ENCODE measurements around the gene PFDN1. TPM values are rescaled to one million over a fixed set of nuclear protein-coding genes. Genes with fewer than 3 reads are reported as not detected.
A peak's percentile ranks its signal among the peaks of the same experiment; 100 is the strongest.

The PFDN1 gene, protein sequence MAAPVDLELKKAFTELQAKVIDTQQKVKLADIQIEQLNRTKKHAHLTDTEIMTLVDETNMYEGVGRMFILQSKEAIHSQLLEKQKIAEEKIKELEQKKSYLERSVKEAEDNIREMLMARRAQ
- 48.4 TPM for total RNA-seq
- polyA plus RNA-seq = 80.7 TPM
- long read RNA-seq, donor 1, transcript PFDN1-201 (4 exons, 1,352 nt) = major isoform, 6 of 10 reads
- long read RNA-seq, donor 1, partial matches to known transcripts = 0 of 10 reads
- long read RNA-seq, donor 1, other reads (novel, unspliced or antisense) = 0 of 10 reads
- long read RNA-seq, donor 2 = 0 reads
- long read RNA-seq, donor 3, transcript PFDN1-201 (4 exons, 1,352 nt) = major isoform, 45 of 83 reads
- long read RNA-seq, donor 3, transcript PFDN1-203 (3 exons, 1,091 nt) = minor isoform, 9 of 83 reads
- long read RNA-seq, donor 3, transcript PFDN1-202 (3 exons, 787 nt) = minor isoform, 12 of 83 reads
- long read RNA-seq, donor 3, partial matches to known transcripts = 14 of 83 reads
- long read RNA-seq, donor 3, other reads (novel, unspliced or antisense) = 0 of 83 reads
- long read RNA-seq, donor 4, transcript PFDN1-202 (3 exons, 787 nt) = minor isoform, 5 of 24 reads
- long read RNA-seq, donor 4, transcript PFDN1-201 (4 exons, 1,352 nt) = major isoform, 18 of 24 reads
- long read RNA-seq, donor 4, partial matches to known transcripts = 0 of 24 reads
- long read RNA-seq, donor 4, other reads (novel, unspliced or antisense) = 0 of 24 reads
- long read RNA-seq, donor 5, transcript PFDN1-202 (3 exons, 787 nt) = minor isoform, 10 of 86 reads
- long read RNA-seq, donor 5, transcript PFDN1-203 (3 exons, 1,091 nt) = minor isoform, 8 of 86 reads
- long read RNA-seq, donor 5, transcript PFDN1-201 (4 exons, 1,352 nt) = major isoform, 60 of 86 reads
- long read RNA-seq, donor 5, partial matches to known transcripts = 5 of 86 reads
- long read RNA-seq, donor 5, other reads (novel, unspliced or antisense) = 0 of 86 reads
- long read RNA-seq, donor 6, transcript PFDN1-201 (4 exons, 1,352 nt) = major isoform, 12 of 13 reads
- long read RNA-seq, donor 6, partial matches to known transcripts = 0 of 13 reads
- long read RNA-seq, donor 6, other reads (novel, unspliced or antisense) = 0 of 13 reads
- long read RNA-seq, donor 7, transcript PFDN1-201 (4 exons, 1,352 nt) = major isoform, 34 of 51 reads
- long read RNA-seq, donor 7, transcript PFDN1-202 (3 exons, 787 nt) = minor isoform, 8 of 51 reads
- long read RNA-seq, donor 7, partial matches to known transcripts = 5 of 51 reads
- long read RNA-seq, donor 7, other reads (novel, unspliced or antisense) = 0 of 51 reads
- long read RNA-seq, donor 8, transcript PFDN1-201 (4 exons, 1,352 nt) = major isoform, 11 of 16 reads
- long read RNA-seq, donor 8, partial matches to known transcripts = 0 of 16 reads
- long read RNA-seq, donor 8, other reads (novel, unspliced or antisense) = 0 of 16 reads
- long read RNA-seq, donor 9, transcript PFDN1-201 (4 exons, 1,352 nt) = major isoform, 25 of 34 reads
- long read RNA-seq, donor 9, partial matches to known transcripts = 0 of 34 reads
- long read RNA-seq, donor 9, other reads (novel, unspliced or antisense) = 0 of 34 reads
- long read RNA-seq, donor 10, transcript PFDN1-201 (4 exons, 1,352 nt) = major isoform, 19 of 33 reads
- long read RNA-seq, donor 10, partial matches to known transcripts = 9 of 33 reads
- long read RNA-seq, donor 10, other reads (novel, unspliced or antisense) = 0 of 33 reads

DNA sequence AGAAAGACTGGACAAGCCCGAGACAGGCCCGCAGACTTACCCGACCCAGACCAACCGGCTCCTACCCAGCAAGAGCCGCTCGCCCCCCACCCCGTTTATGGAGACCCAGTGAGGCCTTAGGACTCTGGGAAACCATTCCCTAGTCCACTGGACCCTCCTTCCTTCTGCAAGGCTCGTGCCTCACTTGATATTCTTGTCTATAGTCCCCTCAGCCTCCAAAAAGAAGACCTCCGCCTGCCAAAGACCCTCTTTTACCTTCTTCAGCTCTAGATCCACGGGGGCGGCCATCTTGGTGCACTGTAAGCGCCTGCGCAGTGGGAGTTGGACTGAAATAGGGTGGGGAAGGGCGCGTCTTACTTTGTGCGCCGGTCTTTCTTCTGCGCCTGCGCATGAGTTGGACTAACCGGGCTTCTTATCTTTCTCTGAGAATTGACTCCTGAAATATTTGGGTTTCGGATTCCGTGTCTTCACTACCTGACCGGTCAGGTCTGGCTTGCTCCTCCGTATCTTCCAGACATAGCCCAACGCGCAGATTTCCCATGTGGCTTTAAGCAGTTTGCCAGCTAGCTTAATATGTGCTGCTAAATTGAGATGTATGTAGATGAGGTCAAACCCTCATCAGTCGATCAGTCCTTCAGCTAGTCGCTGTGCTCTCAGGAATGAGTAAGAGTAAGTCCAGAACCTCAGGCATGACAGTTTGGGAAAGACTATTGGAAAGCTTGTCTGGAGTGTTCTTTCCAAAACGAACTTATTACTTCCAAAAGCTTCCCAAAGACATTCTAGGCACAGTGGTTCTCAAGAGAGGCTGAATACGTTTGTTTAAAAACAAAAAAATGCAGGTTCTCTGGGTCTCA, at the start of gene PFDN1:
Gene PFDN1, minus strand, starts transcription at position 316 of the 854 bp plus-strand sequence. Its CDS starts 28 bp downstream, at position 288.
- DNase-seq (ENCODE audit: low read depth in 6 of 9, low spot score in 9 of 9) = peak; percentile 79 to 97 (median 92)
- Histone ChIP-seq H3K4me1 (ENCODE audit: control insufficient read depth in 2 of 2, insufficient read depth in 2 of 2, low read length in 2 of 2) (peaks cover 5 to 11% of the 10 kb centered on the region in 2 donors), H3K4me3 (ENCODE audit: low read length in 2 of 2) (peak within 1 kb of the TSS; percentile 74 to 100), H3K36me3 (ENCODE audit: control insufficient read depth in 2 of 2, insufficient read depth in 2 of 2, low read length in 1 of 2) (peaks cover 8 to 12% of the 10 kb centered on the region in 2 donors), H3K9me3 (ENCODE audit: control insufficient read depth in 2 of 2, insufficient read depth in 1 of 2, low read length in 1 of 2) (no peaks in the 10 kb centered on the region), H3K27ac (ENCODE audit: low read depth in 1 of 2, low read length in 1 of 2) (peak within 1 kb of the TSS; percentile 54 to 78), H3K27me3 (ENCODE audit: control insufficient read depth in 2 of 2, insufficient read depth in 1 of 2, low read length in 1 of 2) (peaks cover 0 to 3% of the 10 kb centered on the region in 2 donors)
- WGBS = 1% methylated on average over 30 of the region's 30 CpGs

DNA sequence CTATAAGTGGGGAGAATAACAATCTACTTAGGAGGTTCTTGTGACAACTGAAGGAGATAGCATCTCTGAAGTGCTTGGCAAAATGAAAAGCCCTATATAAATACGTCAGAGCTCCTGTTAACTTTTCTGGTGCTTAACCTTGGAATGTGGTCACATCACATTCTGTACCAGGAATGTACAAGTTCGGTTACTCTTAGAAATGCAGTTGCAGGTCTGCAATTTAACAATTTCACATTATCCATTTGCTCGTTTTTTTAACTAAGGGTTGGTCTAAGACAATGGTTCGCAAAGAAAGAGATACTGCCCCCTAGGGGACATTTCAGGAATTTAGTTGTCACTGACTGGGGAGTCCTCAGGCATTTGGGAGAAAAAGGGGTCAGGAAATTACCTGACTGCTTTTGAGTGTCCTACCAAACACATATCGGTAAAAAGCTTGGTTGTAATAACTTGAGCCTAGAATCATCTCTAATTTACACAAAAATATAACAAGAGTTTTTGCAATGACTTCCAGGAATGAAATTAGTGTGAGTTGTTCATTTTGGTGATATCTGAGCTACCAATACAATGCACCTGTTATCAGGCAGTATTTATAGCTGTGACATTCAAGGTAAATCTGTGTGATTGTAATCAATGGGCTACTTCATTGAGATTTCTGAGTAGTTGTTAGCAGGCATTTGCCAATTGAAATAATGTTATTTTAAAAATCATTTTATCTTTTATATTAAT, 48.9 kb upstream of the PFDN1 start:
- no peaks in the 10 kb centered on the region for H3K9me3 ChIP-seq (ENCODE audit: control insufficient read depth in 2 of 2, insufficient read depth in 1 of 2, low read length in 1 of 2)
- H3K4me1 ChIP-seq (ENCODE audit: control insufficient read depth in 2 of 2, insufficient read depth in 2 of 2, low read length in 2 of 2) = peaks cover 1 to 7% of the 10 kb centered on the region in 2 donors
- H3K4me3 ChIP-seq (ENCODE audit: low read length in 2 of 2) = no peak overlapping the region
- H3K27ac ChIP-seq (ENCODE audit: low read depth in 1 of 2, low read length in 1 of 2) = no peak overlapping the region
- H3K27me3 ChIP-seq (ENCODE audit: control insufficient read depth in 2 of 2, insufficient read depth in 1 of 2, low read length in 1 of 2) = peaks cover 7 to 11% of the 10 kb centered on the region in 2 donors
- WGBS = 8% methylated on average over 5 of the region's 5 CpGs
- peak in 8 of 9 donors; percentile 63 to 90 (median 80) for DNase-seq (ENCODE audit: low read depth in 6 of 9, low spot score in 9 of 9)
- no peaks in the 10 kb centered on the region for H3K36me3 ChIP-seq (ENCODE audit: control insufficient read depth in 2 of 2, insufficient read depth in 2 of 2, low read length in 1 of 2)

DNA sequence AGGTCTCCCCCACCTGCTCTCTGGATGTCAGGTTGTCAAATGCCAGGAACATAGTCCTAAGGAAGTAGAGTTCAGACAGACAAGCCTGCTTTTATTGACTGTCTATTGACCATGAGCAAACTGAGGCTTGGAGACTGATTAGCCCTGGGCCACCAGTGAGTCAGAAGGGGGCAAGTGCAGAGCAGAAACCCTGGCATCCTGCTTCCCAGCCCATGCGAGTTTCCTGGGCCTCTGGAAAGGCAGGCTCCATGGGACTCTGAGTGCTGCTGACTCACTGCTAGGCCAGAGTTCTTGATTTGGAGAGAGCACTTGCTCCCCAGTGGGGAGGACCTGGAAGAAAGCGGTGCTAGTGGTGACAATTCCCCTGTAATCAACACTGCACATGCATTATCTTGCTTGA, 46.3 kb upstream of the PFDN1 start:
- no peak for DNase-seq (ENCODE audit: low read depth in 6 of 9, low spot score in 9 of 9)
- Histone ChIP-seq H3K27ac (ENCODE audit: low read depth in 1 of 2, low read length in 1 of 2) (no peak overlapping the region), H3K9me3 (ENCODE audit: control insufficient read depth in 2 of 2, insufficient read depth in 1 of 2, low read length in 1 of 2) (no peaks in the 10 kb centered on the region), H3K27me3 (ENCODE audit: control insufficient read depth in 2 of 2, insufficient read depth in 1 of 2, low read length in 1 of 2) (peaks cover 24 to 34% of the 10 kb centered on the region in 2 donors), H3K4me1 (ENCODE audit: control insufficient read depth in 2 of 2, insufficient read depth in 2 of 2, low read length in 2 of 2) (peaks cover 2 to 22% of the 10 kb centered on the region in 2 donors), H3K36me3 (ENCODE audit: control insufficient read depth in 2 of 2, insufficient read depth in 2 of 2, low read length in 1 of 2) (no peaks in the 10 kb centered on the region), H3K4me3 (ENCODE audit: low read length in 2 of 2) (no peak overlapping the region)
- WGBS = 100% methylated on average over 2 of the region's 2 CpGs

DNA sequence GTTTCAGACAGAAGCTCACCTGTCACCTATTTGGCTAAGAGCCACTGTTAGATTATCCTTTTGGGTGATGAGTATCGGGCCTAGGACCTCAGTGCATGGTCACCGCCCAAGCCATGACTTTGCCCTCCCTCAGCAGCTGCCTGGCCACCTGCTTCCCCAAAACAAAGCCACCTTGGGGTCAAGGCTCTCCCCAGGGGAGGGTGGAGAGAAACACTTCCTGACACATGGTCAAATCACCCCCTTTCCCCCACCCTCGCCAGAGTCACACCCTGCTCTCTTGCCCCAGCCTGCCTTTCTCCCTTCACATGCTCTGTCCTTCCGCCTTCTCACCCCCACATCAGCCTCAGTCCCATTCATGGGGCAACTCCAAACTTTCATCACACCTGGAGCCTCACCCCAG, 45.2 kb upstream of the PFDN1 start:
- Histone ChIP-seq H3K9me3 (ENCODE audit: control insufficient read depth in 2 of 2, insufficient read depth in 1 of 2, low read length in 1 of 2) (no peaks in the 10 kb centered on the region), H3K36me3 (ENCODE audit: control insufficient read depth in 2 of 2, insufficient read depth in 2 of 2, low read length in 1 of 2) (no peaks in the 10 kb centered on the region), H3K4me3 (ENCODE audit: low read length in 2 of 2) (no peak overlapping the region), H3K27me3 (ENCODE audit: control insufficient read depth in 2 of 2, insufficient read depth in 1 of 2, low read length in 1 of 2) (peaks cover 24 to 34% of the 10 kb centered on the region in 2 donors), H3K27ac (ENCODE audit: low read depth in 1 of 2, low read length in 1 of 2) (no peak overlapping the region), H3K4me1 (ENCODE audit: control insufficient read depth in 2 of 2, insufficient read depth in 2 of 2, low read length in 2 of 2) (peaks cover 2 to 25% of the 10 kb centered on the region in 2 donors)
- DNase-seq (ENCODE audit: low read depth in 6 of 9, low spot score in 9 of 9) = no peak
- 91% methylated on average over 4 of the region's 4 CpGs for WGBS

DNA sequence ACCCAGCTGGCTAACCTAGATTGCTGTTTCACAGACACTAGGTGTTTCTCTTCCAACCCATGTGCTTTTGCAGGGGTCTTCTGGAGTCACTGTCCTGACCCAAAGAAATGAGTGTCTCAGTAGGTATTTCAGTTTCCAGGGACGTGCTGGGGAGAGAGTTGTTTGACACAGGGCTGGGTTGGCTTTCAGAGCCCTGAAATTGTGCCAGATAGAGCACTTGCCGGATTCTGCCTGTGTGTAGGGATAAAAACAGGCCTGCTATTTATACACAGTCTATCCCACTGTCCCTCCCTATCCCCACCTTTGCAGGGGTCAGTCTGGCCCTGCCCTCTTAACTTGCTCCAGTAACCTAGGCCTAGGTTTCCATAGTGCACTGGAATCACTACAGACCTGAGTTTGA, 44.5 kb upstream of the PFDN1 start:
- Histone ChIP-seq H3K9me3 (ENCODE audit: control insufficient read depth in 2 of 2, insufficient read depth in 1 of 2, low read length in 1 of 2) (no peaks in the 10 kb centered on the region), H3K4me1 (ENCODE audit: control insufficient read depth in 2 of 2, insufficient read depth in 2 of 2, low read length in 2 of 2) (peaks cover 7 to 32% of the 10 kb centered on the region in 2 donors), H3K4me3 (ENCODE audit: low read length in 2 of 2) (no peak overlapping the region), H3K27ac (ENCODE audit: low read depth in 1 of 2, low read length in 1 of 2) (no peak overlapping the region), H3K27me3 (ENCODE audit: control insufficient read depth in 2 of 2, insufficient read depth in 1 of 2, low read length in 1 of 2) (peaks cover 24 to 34% of the 10 kb centered on the region in 2 donors), H3K36me3 (ENCODE audit: control insufficient read depth in 2 of 2, insufficient read depth in 2 of 2, low read length in 1 of 2) (no peaks in the 10 kb centered on the region)
- WGBS = 92% methylated on average over 2 of the region's 2 CpGs
- DNase-seq (ENCODE audit: low read depth in 6 of 9, low spot score in 9 of 9) = no peak

DNA sequence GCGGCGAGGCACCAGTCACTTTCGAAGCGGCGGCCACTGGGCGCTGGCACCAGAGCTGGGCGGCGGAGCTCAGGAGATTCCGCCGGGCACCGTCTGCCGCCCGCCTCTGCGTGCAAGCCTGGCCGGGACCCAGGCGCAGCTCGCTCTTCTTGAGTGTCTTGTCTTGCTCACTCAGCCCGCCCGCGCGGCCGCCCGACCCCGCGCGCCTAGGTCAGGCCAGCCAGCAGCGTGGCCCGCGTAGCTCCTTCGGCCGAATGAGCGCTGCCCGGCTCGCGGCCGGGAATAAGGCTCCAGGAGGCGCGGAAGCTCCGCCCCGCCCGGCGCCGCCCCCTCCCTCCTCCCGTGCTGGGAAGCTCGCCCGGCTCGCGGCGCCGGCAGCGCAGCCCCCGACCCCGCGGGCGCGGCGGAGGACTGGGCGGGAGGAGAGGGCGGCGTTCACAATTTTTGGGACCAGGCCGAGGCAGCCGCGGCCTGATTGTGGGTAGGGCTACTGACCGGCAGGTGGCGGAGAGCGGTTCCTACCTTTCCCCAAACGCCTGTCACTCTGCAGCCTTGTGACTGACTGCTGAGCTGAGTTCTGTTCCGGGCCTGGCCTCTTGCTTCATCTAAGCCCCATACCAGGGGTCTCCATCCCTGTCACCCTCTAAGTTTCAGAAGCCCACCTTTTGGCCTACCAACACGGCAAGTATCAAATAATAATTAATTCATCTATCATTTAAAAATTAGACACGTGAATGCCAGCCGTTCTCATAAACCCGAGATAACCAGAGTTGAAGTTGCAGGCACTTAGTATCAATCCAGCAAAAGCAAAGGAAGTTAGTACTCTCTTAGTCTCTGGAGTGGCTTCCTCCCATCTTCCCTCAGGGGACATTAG, 43.7 kb upstream of the PFDN1 start, which contains the start of gene HBEGF:
Gene HBEGF, minus strand, starts transcription at position 256 of the 874 bp plus-strand sequence. CDS start 275 bp downstream, outside the sequence.
- peaks cover 24 to 34% of the 10 kb centered on the region in 2 donors for H3K27me3 ChIP-seq (ENCODE audit: control insufficient read depth in 2 of 2, insufficient read depth in 1 of 2, low read length in 1 of 2)
- H3K36me3 ChIP-seq (ENCODE audit: control insufficient read depth in 2 of 2, insufficient read depth in 2 of 2, low read length in 1 of 2) = no peaks in the 10 kb centered on the region
- 2% methylated on average over 72 of the region's 72 CpGs for WGBS
- H3K4me3 ChIP-seq (ENCODE audit: low read length in 2 of 2) = peak within 1 kb of the TSS; percentile 38 to 57
- H3K27ac ChIP-seq (ENCODE audit: low read depth in 1 of 2, low read length in 1 of 2) = no peak within 1 kb of the TSS
- peaks cover 0 to 5% of the 10 kb centered on the region in 2 donors for H3K9me3 ChIP-seq (ENCODE audit: control insufficient read depth in 2 of 2, insufficient read depth in 1 of 2, low read length in 1 of 2)
- H3K4me1 ChIP-seq (ENCODE audit: control insufficient read depth in 2 of 2, insufficient read depth in 2 of 2, low read length in 2 of 2) = peaks cover 11 to 40% of the 10 kb centered on the region in 2 donors
- peak in 5 of 9 donors; percentile 28 to 64 (median 37) for DNase-seq (ENCODE audit: low read depth in 6 of 9, low spot score in 9 of 9)
